HEK293 (cell line): Measurements from ENCODE around the gene ELL.

Source experiments
- CTCF ChIA-PET: fragments of 350-600 bp; formaldehyde crosslinking; extraction: SDS; loops from one replicate; lab custom pipeline; 2021; ENCODE audit warnings: antibody characterized with exemption; lab: Yijun Ruan, JAX
- POLR2A ChIA-PET: fragments of 300-600 bp; formaldehyde crosslinking; extraction: SDS; loops from one replicate; lab custom pipeline; 2020; ENCODE audit warnings: antibody characterized with exemption, inconsistent platforms; lab: Yijun Ruan, JAX
- H3K27ac ChIP-seq: fragments of 200-500 bp; sonication (Bioruptor generic); 2 replicates; pipeline ENCODE4 v1.5.1; 2014; ENCODE audit warnings: low read depth, low read length, control low read depth, inconsistent platforms; ENCODE audit errors: extremely low read depth
- H3K36me3 ChIP-seq, 2 experiments: fragments of 200-500 bp in 1 of 2; sonication (Bioruptor generic) in 1 of 2; 1 replicate in 1 of 2; 2 replicates in 1 of 2; pipeline ENCODE4 v1.5.1; 2014 to 2017; ENCODE audit warnings: inconsistent platforms in 2 of 2, low read length in 2 of 2; ENCODE audit not compliant: control insufficient read depth in 2 of 2, insufficient read depth in 1 of 2
- H3K4me1 ChIP-seq: fragments of 200-500 bp; sonication (Bioruptor generic); 2 replicates; pipeline ENCODE4 v1.5.1; 2014; ENCODE audit warnings: mild to moderate bottlenecking, low read length, inconsistent platforms; ENCODE audit not compliant: control insufficient read depth, insufficient read depth
- H3K4me3 ChIP-seq: 2 replicates; pipeline ENCODE4 v1.5.1; 2011; ENCODE audit warnings: low read depth, mild to moderate bottlenecking, control low read depth, low read length, moderate library complexity
- H3K9me3 ChIP-seq: fragments of 200-500 bp; sonication (Bioruptor generic); 2 replicates; pipeline ENCODE4 v1.5.1; 2014; ENCODE audit warnings: low read depth, low read length, inconsistent platforms; ENCODE audit not compliant: control insufficient read depth, insufficient read depth
- GLIS1 ChIP-seq: fragments of 450-650 bp; formaldehyde crosslinking; IDR thresholded peaks from 2 replicates; pipeline ENCODE4 v1.5.1; 2016; ENCODE audit warnings: missing biosample characterization, missing genetic modification characterization
- GLIS2 ChIP-seq: fragments of 450-650 bp; formaldehyde crosslinking; IDR thresholded peaks from 2 replicates; pipeline ENCODE4 v1.5.1; 2016; ENCODE audit warnings: missing biosample characterization, missing genetic modification characterization
- HIC1 ChIP-seq: fragments of 450-650 bp; formaldehyde crosslinking; IDR thresholded peaks from 2 replicates; pipeline ENCODE4 v1.5.1; 2016; ENCODE audit warnings: missing biosample characterization, missing genetic modification characterization
- KLF1 ChIP-seq: fragments of 450-650 bp; formaldehyde crosslinking; IDR thresholded peaks from 2 replicates; pipeline ENCODE4 v1.5.1; 2016; ENCODE audit warnings: missing biosample characterization, missing genetic modification characterization
- ZIC2 ChIP-seq: fragments of 450-650 bp; formaldehyde crosslinking; IDR thresholded peaks from 2 replicates; pipeline ENCODE4 v1.5.1; 2016; ENCODE audit warnings: missing biosample characterization, missing genetic modification characterization
- ZNF223 ChIP-seq: fragments of 450-650 bp; formaldehyde crosslinking; IDR thresholded peaks from 2 replicates; pipeline ENCODE4 v1.5.1; 2016; ENCODE audit warnings: missing biosample characterization, missing genetic modification characterization
- ZNF341 ChIP-seq: fragments of 450-650 bp; formaldehyde crosslinking; IDR thresholded peaks from 2 replicates; pipeline ENCODE4; 2016; ENCODE audit warnings: low read depth, missing biosample characterization, missing genetic modification characterization
- ZNF362 ChIP-seq: fragments of 450-650 bp; formaldehyde crosslinking; IDR thresholded peaks from 2 replicates; pipeline ENCODE4 v1.5.1; 2016; ENCODE audit warnings: missing biosample characterization, missing genetic modification characterization
- ZNF449 ChIP-seq: fragments of 450-650 bp; formaldehyde crosslinking; IDR thresholded peaks from 2 replicates; pipeline ENCODE4 v1.5.1; 2017; ENCODE audit warnings: missing biosample characterization, mild to moderate bottlenecking, missing genetic modification characterization, moderate library complexity
- ZNF518A ChIP-seq: fragments of 450-650 bp; formaldehyde crosslinking; conservative IDR thresholded peaks from 2 replicates; pipeline ENCODE4 v1.5.1; 2016; ENCODE audit warnings: low read depth, missing biosample characterization, missing genetic modification characterization
- ZNF596 ChIP-seq: fragments of 450-650 bp; IDR thresholded peaks from 2 replicates; pipeline ENCODE4 v1.5.0; 2018; ENCODE audit warnings: missing biosample characterization, mild to moderate bottlenecking, missing genetic modification characterization, moderate library complexity
- ZNF701 ChIP-seq: fragments of 450-650 bp; formaldehyde crosslinking; IDR thresholded peaks from 2 replicates; pipeline ENCODE4 v1.5.1; 2016; ENCODE audit warnings: missing biosample characterization, missing genetic modification characterization
- ZNF704 ChIP-seq: fragments of 450-650 bp; formaldehyde crosslinking; IDR thresholded peaks from 2 replicates; pipeline ENCODE4 v1.5.1; 2016; ENCODE audit warnings: missing biosample characterization, missing genetic modification characterization

Gene ELL

GRCh38 chr19:18507021-18507726 lies 14.7 kb downstream of the ELL start:
- Histone ChIP-seq H3K9me3 (no peaks in the 10 kb centered on the region), H3K4me1 (no peaks in the 10 kb centered on the region; the same call in none of the 2 replicates), H3K27ac (0 out of 2 replicates have a peak overlapping the region, but pooled peaks have one; percentile 5), H3K36me3 (no peaks in the 10 kb centered on the region), H3K4me3 (no peak overlapping the region)
- ChIA-PET CTCF (interaction anchor here (0.6 to 1.8 kb wide), 7 partner anchors 9 to 489 kb away, joined by 3 to 8 read pairs (median 4); partner anchors contain the start of gene REX1BD), POLR2A (interaction anchor here (0.5 to 0.8 kb wide), 2 partner anchors 100 to 851 kb away, joined by 3 to 5 read pairs; no protein-coding TSS in a partner anchor)
- no peak for TF ChIP-seq GLIS2
- peak; percentile 85 for TF ChIP-seq ZNF341
- no peak for TF ChIP-seq ZNF701 (tag by site-specific recombination)

GRCh38 chr19:18506101-18506930 lies 15.6 kb downstream of the ELL start:
- no peaks in the 10 kb centered on the region for H3K36me3 ChIP-seq
- H3K4me3 ChIP-seq, result no peak overlapping the region
- H3K27ac ChIP-seq, result no peak overlapping the region
- no peaks in the 10 kb centered on the region for H3K9me3 ChIP-seq
- peak; percentile 69; the same call in 1 of the 2 replicates for TF ChIP-seq ZNF223 (tag by site-specific recombination)
- no peak for TF ChIP-seq ZNF704
- TF ChIP-seq ZIC2 (tag by site-specific recombination), result peak; percentile 82
- TF ChIP-seq GLIS1, result peak; percentile 56; the same call in 1 of the 2 replicates
- TF ChIP-seq ZNF449 (tag by site-specific recombination), result no peak
- 0 out of 2 replicates have a peak, but pooled peaks have one; percentile 6 for TF ChIP-seq HIC1 (tag by site-specific recombination)
- TF ChIP-seq ZNF596 (tag by site-specific recombination), result no peak
- ChIA-PET POLR2A (interaction anchor here (0.8 to 1.7 kb wide), 2 partner anchors 15 to 101 kb away, joined by 3 to 4 read pairs; partner anchors contain the start of gene ELL), CTCF (interaction anchor here (0.6 to 1.8 kb wide), 12 partner anchors 10 to 490 kb away, joined by 3 to 8 read pairs (median 4); partner anchors contain the start of genes ELL and REX1BD)
- H3K4me1 ChIP-seq, result no peaks in the 10 kb centered on the region; the same call in none of the 2 replicates

- TF ChIP-seq KLF1 (tag by site-specific recombination) (no peak), ZNF518A (tag by site-specific recombination) (no peak), ZNF362 (tag by site-specific recombination) (no peak)
- ChIA-PET POLR2A (interaction anchor here (0.6 to 1.7 kb wide), 2 partner anchors 17 to 394 kb away, joined by 3 to 4 read pairs; partner anchors contain the start of gene ELL), CTCF (interaction anchor here (0.5 to 1.7 kb wide), 7 partner anchors 15 to 487 kb away, joined by 3 to 7 read pairs (median 3); partner anchors contain the start of gene ELL)
- no peaks in the 10 kb centered on the region for H3K36me3 ChIP-seq
- no peaks in the 10 kb centered on the region for H3K9me3 ChIP-seq
- H3K27ac ChIP-seq, result no peak overlapping the region
- no peaks in the 10 kb centered on the region; the same call in none of the 2 replicates for H3K4me1 ChIP-seq
- H3K4me3 ChIP-seq, result no peak overlapping the region
Measured at GRCh38 chr19:18504886-18505610, 16.8 kb downstream of the ELL start.
